Keratinocyte (primary cell): ENCODE data around the gene SLC25A5. TPM values are rescaled to one million over a fixed set of nuclear protein-coding genes. Genes with fewer than 3 reads are reported as not detected.

Experiments used
- DNase-seq: peaks from one replicate; pipeline ENCODE4 v3.0.0-alpha.2; 2011; ENCODE audit warnings: low read depth, missing footprints, low spot score
- FAIRE-seq: peaks from 2 replicates; lab custom pipeline; 2011; peaks lifted over from hg19 to GRCh38; lab: Jason Lieb, UNC
- H2AFZ ChIP-seq: 2 replicates; pipeline ENCODE4 v1.6.0; 2012; ENCODE audit warnings: low read length, control low read depth, inconsistent platforms; ENCODE audit not compliant: control insufficient read depth
- H3K27ac ChIP-seq: 2 replicates; pipeline ENCODE4 v1.5.1; 2011; ENCODE audit warnings: low read length; ENCODE audit not compliant: control insufficient read depth, insufficient read depth
- H3K27me3 ChIP-seq: 3 replicates; pipeline ENCODE4 v1.6.0; 2011; ENCODE audit warnings: low read length; ENCODE audit not compliant: control insufficient read depth, insufficient read depth; ENCODE audit errors: extremely low read depth
- H3K36me3 ChIP-seq, 2 experiments: 2 replicates in 1 of 2; 3 replicates in 1 of 2; pipeline ENCODE4 v1.5.1; 2011; ENCODE audit warnings: low read length in 2 of 2, mild to moderate bottlenecking in 1 of 2; ENCODE audit not compliant: control insufficient read depth in 2 of 2, insufficient read depth in 2 of 2; ENCODE audit errors: extremely low read depth in 1 of 2
- H3K4me1 ChIP-seq: 3 replicates; pipeline ENCODE4 v1.5.1; 2011; ENCODE audit warnings: low read length; ENCODE audit not compliant: control insufficient read depth, insufficient read depth; ENCODE audit errors: extremely low read depth
- H3K4me2 ChIP-seq: 3 replicates; pipeline ENCODE4 v1.6.0; 2011; ENCODE audit warnings: low read depth, low read length; ENCODE audit not compliant: control insufficient read depth, insufficient read depth; ENCODE audit errors: extremely low read depth
- H3K4me3 ChIP-seq, 3 experiments: fragments of 200-600 bp in 1 of 3; sonication (generic) in 1 of 3; 2 replicates in 2 of 3; 3 replicates in 1 of 3; pipeline ENCODE4 v1.5.1; 2011 to 2016; ENCODE audit warnings: low read length in 3 of 3, mild to moderate bottlenecking in 3 of 3, control low read depth in 2 of 3, inconsistent platforms in 1 of 3, low read depth in 1 of 3, mixed read lengths in 1 of 3, mixed run types in 1 of 3, moderate library complexity in 1 of 3; ENCODE audit not compliant: control insufficient read depth in 2 of 3, insufficient read depth in 2 of 3; ENCODE audit errors: extremely low read depth in 1 of 3
- H3K79me2 ChIP-seq: 2 replicates; pipeline ENCODE4 v1.6.0; 2012; ENCODE audit warnings: low read length; ENCODE audit not compliant: control insufficient read depth, insufficient read depth
- H3K9ac ChIP-seq: 3 replicates; pipeline ENCODE4 v1.6.0; 2011; ENCODE audit warnings: low read length; ENCODE audit not compliant: control insufficient read depth, insufficient read depth; ENCODE audit errors: extremely low read depth
- H3K9me1 ChIP-seq: 3 replicates; pipeline ENCODE4 v1.6.0; 2011; ENCODE audit warnings: low read length; ENCODE audit not compliant: control insufficient read depth, insufficient read depth; ENCODE audit errors: extremely low read depth
- H3K9me3 ChIP-seq: 2 replicates; pipeline ENCODE4 v1.5.1; 2012; ENCODE audit warnings: low read depth, low read length; ENCODE audit not compliant: control insufficient read depth
- H4K20me1 ChIP-seq: 3 replicates; pipeline ENCODE4 v1.6.0; 2011; ENCODE audit warnings: low read length; ENCODE audit not compliant: control insufficient read depth, insufficient read depth; ENCODE audit errors: extremely low read depth
- CTCF ChIP-seq, 3 experiments: IDR thresholded peaks in 1 of 3; conservative IDR thresholded peaks in 1 of 3; optimal IDR thresholded peaks in 1 of 3; 2 replicates in 2 of 3; 3 replicates in 1 of 3; pipeline versions ENCODE3 to v1.5.1; 2011; ENCODE audit warnings: low read length in 3 of 3, mild to moderate bottlenecking in 3 of 3, moderate library complexity in 2 of 3, control low read depth in 1 of 3, inconsistent platforms in 1 of 3; ENCODE audit not compliant: insufficient read depth in 2 of 3; ENCODE audit errors: extremely low read depth in 1 of 3
- EZH2 ChIP-seq: IDR thresholded peaks from one replicate; pipeline ENCODE4 v1.6.1; 2012; ENCODE audit warnings: inconsistent platforms, mild to moderate bottlenecking, low read length, moderate library complexity
- dilution Hi-C: fragments of 300-500 bp; cut with MboI; formaldehyde crosslinking; loops from one replicate; pipeline ENCODE4 v1.7.0; 2020; ENCODE audit warnings: low sequenced_read_pairs; ENCODE audit not compliant: extremely low pct_ligation_motif_present
- polyA plus RNA-seq, 5 experiments: library from polyadenylated mRNA; depleted of rRNA in 3 of 5; stranded (reverse) in 3 of 5; stranded (forward) in 1 of 5; unstranded in 1 of 5; fragments of >200 nt; gene quantifications; 1 replicate in 1 of 5; 2 replicates in 3 of 5; 3 replicates in 1 of 5; pipeline versions ENCODE4 v1.2.1 to v1.2.3, GENCODE V29; 2011 to 2012; ENCODE audit warnings: missing spikeins in 2 of 5, low read depth in 1 of 5, low replicate concordance in 1 of 5

SLC25A5 gene
- polyA plus RNA-seq, 1 donor (not counting 4 experiments of a cell fraction or from before 2014, with no cell fraction given): 447 TPM

- DNase-seq (no peak), FAIRE-seq (no peak)
- Histone ChIP-seq H3K4me1 (no peaks in the 10 kb centered on the region), H3K27me3 (no peaks in the 10 kb centered on the region), H3K36me3 (peaks cover 0 to 5% of the 10 kb centered on the region in 2 experiments), H2AFZ (no peak overlapping the region), H3K4me2 (no peak overlapping the region), H3K9ac (no peak overlapping the region), H3K79me2 (no peaks in the 10 kb centered on the region), H3K9me1 (no peaks in the 10 kb centered on the region), H3K4me3 (no peak overlapping the region), H3K9me3 (no peaks in the 10 kb centered on the region), H4K20me1 (no peaks in the 10 kb centered on the region), H3K27ac (no peak overlapping the region)
- TF ChIP-seq EZH2 (no peak), CTCF (optimal IDR thresholded peaks at IDR 0.05 in 1 of 3, IDR thresholded peaks at IDR 0.05 in 1 of 3, conservative IDR thresholded peaks at IDR 0.05 in 1 of 3; ENCODE audit: extremely low read depth in 1 of 3, insufficient read depth in 2 of 3, low read length in 3 of 3) (no peak)
- dilution Hi-C loops: no loop called here
Measured at GRCh38 chrX:119423631-119424030, 44.6 kb upstream of the SLC25A5 start.

- peaks cover 0 to 3% of the 10 kb centered on the region in 2 experiments for H3K36me3 ChIP-seq
- no peaks in the 10 kb centered on the region for H3K9me3 ChIP-seq
- dilution Hi-C loops: no loop called here
- no peak overlapping the region for H3K4me2 ChIP-seq
- DNase-seq: no peak
- no peak overlapping the region for H3K27ac ChIP-seq
- H3K4me3 ChIP-seq: no peak overlapping the region
- no peaks in the 10 kb centered on the region for H3K4me1 ChIP-seq
- no peak for FAIRE-seq
- TF ChIP-seq CTCF (optimal IDR thresholded peaks at IDR 0.05 in 1 of 3, IDR thresholded peaks at IDR 0.05 in 1 of 3, conservative IDR thresholded peaks at IDR 0.05 in 1 of 3; ENCODE audit: extremely low read depth in 1 of 3, insufficient read depth in 2 of 3, low read length in 3 of 3) (no peak), EZH2 (no peak)
- H3K9ac ChIP-seq: no peak overlapping the region
- H3K27me3 ChIP-seq: no peaks in the 10 kb centered on the region
- H3K79me2 ChIP-seq: no peaks in the 10 kb centered on the region
- no peaks in the 10 kb centered on the region for H4K20me1 ChIP-seq
- no peaks in the 10 kb centered on the region for H3K9me1 ChIP-seq
- H2AFZ ChIP-seq: no peak overlapping the region
Measured at GRCh38 chrX:119424999-119425398, 43.2 kb upstream of the SLC25A5 start.
